GM19324 (cell line): ENCODE measurements around the gene PRPH.
A peak's percentile ranks its signal among the peaks of the same experiment; 100 is the strongest.
"Not testable (repeated sequence)": the region's sequence is repeated elsewhere in the genome, so short reads cannot be mapped to it uniquely, and the experiment has no call there.

Experiments used
- ATAC-seq: cut with Tn5 transposase; IDR thresholded peaks from one replicate; pipeline ENCODE4 v1.9.1; 2021; ENCODE audit warnings: mild to moderate bottlenecking, moderate library complexity; ENCODE audit not compliant: unreplicated experiment, low FRiP score

PRPH gene

DNA sequence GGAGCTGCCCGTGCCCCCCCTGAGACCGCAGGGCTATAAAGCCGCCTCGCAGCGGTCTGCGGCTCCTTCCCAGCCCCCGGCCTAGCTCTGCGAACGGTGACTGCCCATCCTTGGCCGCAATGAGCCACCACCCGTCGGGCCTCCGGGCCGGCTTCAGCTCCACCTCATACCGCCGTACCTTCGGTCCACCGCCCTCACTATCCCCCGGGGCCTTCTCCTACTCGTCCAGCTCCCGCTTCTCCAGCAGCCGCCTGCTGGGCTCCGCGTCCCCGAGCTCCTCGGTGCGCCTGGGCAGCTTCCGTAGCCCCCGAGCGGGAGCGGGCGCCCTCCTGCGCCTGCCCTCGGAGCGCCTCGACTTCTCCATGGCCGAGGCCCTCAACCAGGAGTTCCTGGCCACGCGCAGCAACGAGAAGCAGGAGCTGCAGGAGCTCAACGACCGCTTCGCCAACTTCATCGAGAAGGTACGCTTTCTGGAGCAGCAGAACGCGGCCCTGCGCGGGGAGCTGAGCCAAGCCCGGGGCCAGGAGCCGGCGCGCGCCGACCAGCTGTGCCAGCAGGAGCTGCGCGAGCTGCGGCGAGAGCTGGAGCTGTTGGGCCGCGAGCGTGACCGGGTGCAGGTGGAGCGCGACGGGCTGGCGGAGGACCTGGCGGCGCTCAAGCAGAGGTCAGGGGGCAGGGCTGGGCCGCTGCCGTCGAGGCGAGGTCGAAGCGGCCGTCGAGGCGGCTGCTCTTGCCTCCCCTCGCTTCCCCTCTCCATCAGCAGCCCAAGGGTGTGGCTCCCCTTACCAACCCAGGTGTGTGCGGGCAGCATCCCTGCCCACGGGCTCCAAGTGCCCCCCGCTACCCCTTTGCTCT, at the start of gene PRPH:
TSS of gene PRPH (plus strand) at position 66 of the 855 bp plus-strand sequence. CDS start at position 120, 54 bp downstream.
- ATAC-seq: no peak

GRCh38 chr12:49251357-49251756, 43.6 kb upstream of the PRPH start:
- ATAC-seq: no peak

GRCh38 chr12:49253033-49253623, 41.8 kb upstream of the PRPH start:
- no peak for ATAC-seq

DNA sequence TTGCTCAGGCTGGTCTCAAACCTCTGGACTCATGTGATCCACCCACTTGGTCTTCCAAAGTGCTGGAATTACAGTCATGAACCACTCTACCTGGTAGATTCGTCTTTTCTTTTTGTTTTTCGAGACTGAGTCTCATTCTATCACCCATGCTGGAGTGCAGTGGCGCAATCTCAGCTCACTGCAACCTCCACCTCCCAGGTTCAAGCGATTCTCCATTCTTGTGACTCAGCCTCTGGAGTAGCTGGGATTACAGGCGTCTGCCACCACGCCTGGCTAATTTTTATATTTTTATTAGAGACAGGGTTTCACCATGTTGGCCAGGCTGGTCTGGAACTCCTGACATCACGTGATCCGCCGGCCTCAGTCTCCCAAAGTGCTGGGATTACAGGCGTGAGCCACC, 39.5 kb upstream of the PRPH start:
- not testable (repeated sequence) for ATAC-seq

GRCh38 chr12:49255857-49256637, 38.9 kb upstream of the PRPH start:
- ATAC-seq: no peak

- not testable (repeated sequence) for ATAC-seq
Measured at GRCh38 chr12:49257508-49258184, 37.3 kb upstream of the PRPH start.

DNA sequence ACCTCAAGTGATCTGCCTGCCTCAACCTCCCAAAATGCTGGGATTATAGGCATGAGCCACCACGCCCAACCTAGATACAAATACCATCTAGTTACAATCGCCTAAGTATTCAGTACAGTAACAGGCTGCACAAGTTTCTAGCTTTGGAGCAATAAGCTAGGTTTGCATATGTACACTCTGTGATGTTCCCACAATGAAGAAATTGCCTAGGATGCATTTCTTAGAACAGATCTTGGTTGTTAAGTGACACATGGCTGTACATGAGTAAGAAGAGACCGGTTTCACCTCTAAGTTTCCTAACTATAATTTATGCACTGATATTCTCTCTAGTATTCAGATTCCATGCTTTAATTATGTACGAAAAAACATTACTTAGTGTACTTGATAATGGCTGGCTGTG, 35.5 kb upstream of the PRPH start:
- ATAC-seq: no peak

DNA sequence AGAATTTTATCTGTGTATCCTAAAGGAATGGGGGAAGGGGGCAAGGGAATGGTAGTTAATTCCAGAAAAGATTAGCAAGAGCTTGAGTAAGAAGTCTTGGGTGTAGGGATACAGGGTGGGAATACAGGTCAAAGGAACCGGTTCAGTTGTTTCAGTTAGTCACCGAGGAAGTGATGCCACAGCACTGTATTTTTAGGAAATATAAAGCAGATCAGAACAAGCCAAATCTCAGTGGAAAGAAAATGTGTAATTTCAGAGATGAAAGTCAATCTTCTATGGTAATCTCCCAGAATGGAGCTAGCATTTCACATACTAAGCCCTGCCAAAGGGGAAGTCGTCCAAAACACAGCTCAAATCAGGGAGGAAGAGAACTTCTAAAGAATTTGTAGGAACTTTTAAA, 34.8 kb upstream of the PRPH start:
- no peak for ATAC-seq

- no peak for ATAC-seq
Measured at GRCh38 chr12:49260571-49261363, 34.2 kb upstream of the PRPH start.

DNA sequence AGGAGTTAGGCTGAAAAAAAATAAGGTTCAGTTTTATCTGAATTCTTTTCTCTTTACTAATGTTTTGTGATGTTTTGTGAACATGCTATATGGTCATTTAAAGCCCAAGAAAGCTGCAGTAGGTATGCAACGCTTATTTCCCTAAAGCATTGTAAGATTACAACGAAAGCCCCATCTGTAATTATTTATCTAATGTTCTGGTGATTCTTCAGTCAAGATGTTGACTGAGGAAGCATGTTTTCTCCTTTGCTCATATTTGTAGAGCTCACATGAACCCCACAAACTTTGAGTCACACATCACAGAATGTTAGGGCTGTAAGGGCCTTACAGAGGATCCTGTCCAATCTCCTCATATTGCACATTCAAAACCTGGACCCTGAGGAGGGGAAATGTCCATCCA, 33.2 kb upstream of the PRPH start:
- ATAC-seq: no peak

GRCh38 chr12:49263400-49263763, 31.6 kb upstream of the PRPH start:
- no peak for ATAC-seq

GRCh38 chr12:49264466-49264872, 30.5 kb upstream of the PRPH start:
- ATAC-seq: peak; percentile 23

DNA sequence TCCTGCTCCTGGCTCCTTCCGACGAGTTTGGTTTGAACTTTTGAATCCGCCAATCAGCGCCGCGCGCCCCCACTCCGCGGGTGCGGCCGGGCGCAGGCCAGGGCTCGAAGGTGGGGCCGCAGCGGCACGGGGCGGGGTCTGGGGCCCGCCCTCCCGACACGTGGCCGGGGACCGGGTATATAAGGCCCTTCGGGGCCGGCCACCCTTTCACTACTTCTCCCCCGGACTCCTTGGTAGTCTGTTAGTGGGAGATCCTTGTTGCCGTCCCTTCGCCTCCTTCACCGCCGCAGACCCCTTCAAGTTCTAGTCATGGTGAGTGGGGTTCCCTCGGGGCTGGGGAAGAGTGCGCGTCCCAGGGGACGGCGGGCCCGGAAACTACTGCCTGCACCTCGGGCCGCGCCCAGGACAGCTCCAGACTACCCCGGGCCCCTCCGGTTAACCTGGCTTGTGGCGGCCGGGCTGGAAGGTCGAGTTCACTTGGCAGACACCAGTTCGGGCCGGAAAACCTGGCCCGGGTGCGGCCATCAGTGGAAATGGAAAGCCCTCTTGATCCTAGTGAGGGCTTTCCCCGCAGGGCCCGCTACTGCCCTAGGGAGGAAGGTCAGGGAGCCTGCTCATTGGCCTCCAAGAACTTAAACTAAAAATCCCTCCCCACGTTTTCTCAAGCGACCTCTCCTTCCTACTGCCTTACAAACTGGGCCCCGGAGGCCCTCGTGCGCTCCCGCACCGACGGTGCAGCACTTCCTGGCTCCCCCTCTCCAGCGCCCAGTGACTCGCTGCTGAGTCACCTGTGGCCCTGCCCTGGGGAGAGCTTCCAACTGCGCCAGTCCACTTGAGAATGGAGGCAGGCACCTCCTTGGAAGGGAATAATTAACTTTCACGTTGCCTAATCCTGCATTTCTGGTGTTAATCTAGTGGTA, 29.8 kb upstream of the PRPH start, which contains the start of gene TUBA1C:
TSS of gene TUBA1C (plus strand) at position 210 of the 920 bp plus-strand sequence. CDS start at position 310, 100 bp downstream.
- ATAC-seq: peak; percentile 94

GRCh38 chr12:49269191-49269590, 25.8 kb upstream of the PRPH start:
- not testable (repeated sequence) for ATAC-seq

GRCh38 chr12:49272790-49273725, 21.9 kb upstream of the PRPH start:
- no peak for ATAC-seq

DNA sequence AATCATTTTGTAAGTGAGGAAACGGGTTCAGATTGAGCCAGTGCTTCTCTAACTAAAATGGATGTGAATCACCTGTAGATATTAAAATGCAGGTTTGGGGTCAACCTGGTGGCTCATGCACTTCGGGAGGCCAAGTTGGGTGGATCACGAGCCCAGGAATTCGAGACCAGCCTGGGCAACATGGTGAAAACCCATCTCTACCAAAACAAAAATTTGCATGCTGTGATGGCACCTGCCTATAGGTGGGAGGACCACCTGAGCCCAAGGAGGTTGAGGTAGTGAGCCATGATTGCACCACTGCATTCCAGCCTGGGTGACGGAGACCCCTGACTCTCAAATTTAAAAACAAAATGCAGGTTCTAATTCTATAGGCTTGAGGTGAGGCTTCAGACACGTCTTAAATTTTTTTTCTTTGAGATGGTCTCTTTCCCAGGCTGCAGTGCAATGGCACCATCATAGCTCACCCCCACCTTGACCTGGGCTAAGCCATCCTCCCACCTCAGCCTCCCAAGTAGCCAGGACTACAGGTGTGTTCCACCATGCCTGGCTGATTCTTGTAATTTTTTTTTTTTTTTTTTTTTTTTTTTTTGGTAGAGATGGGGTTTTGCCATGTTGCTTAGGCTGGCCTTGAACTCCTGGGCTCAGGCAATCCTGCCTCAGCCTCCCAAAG, 21.1 kb upstream of the PRPH start:
- no peak for ATAC-seq

- ATAC-seq: no peak
Measured at GRCh38 chr12:49274396-49275069, 20.4 kb upstream of the PRPH start.
